ENCODE data around the gene GALNT2.

The GALNT2 gene

GRCh38 chr1:230261928-230262650 lies 195.1 kb downstream of the GALNT2 start:
- no peak for ATAC-seq
- TF ChIP-seq CSDC2 (CRISPR knock-in tag; IDR thresholded peaks at IDR 0.05) (no peak), CSRNP3 (CRISPR knock-in tag; IDR thresholded peaks at IDR 0.05) (no peak), ZNF70 (CRISPR knock-in tag; IDR thresholded peaks at IDR 0.05) (no peak), TSHZ2 (CRISPR knock-in tag; IDR thresholded peaks at IDR 0.05) (no peak), OSR1 (CRISPR knock-in tag; IDR thresholded peaks at IDR 0.05) (no peak), TCF4 (CRISPR knock-in tag; IDR thresholded peaks at IDR 0.05; ENCODE audit: borderline replicate concordance) (no peak), POU6F1 (CRISPR knock-in tag; IDR thresholded peaks at IDR 0.05; ENCODE audit: borderline replicate concordance, low read depth) (no peak), ZFP30 (CRISPR knock-in tag; IDR thresholded peaks at IDR 0.05) (no peak), SNAI2 (CRISPR knock-in tag; IDR thresholded peaks at IDR 0.05) (no peak), PATZ1 (CRISPR knock-in tag; IDR thresholded peaks at IDR 0.05; ENCODE audit: borderline replicate concordance) (no peak), BACH2 (CRISPR knock-in tag; IDR thresholded peaks at IDR 0.05; ENCODE audit: borderline replicate concordance) (no peak), RARB (CRISPR knock-in tag; IDR thresholded peaks at IDR 0.05) (no peak), ZC3H10 (CRISPR knock-in tag; IDR thresholded peaks at IDR 0.05) (no peak), ZNF8 (CRISPR knock-in tag; IDR thresholded peaks at IDR 0.05) (no peak), ZNF565 (CRISPR knock-in tag; conservative IDR thresholded peaks at IDR 0.05; ENCODE audit: low read depth) (no peak), ARNTL (CRISPR knock-in tag; IDR thresholded peaks at IDR 0.05; ENCODE audit: borderline replicate concordance, low read depth) (no peak)

GRCh38 chr1:230262867-230263567 lies 196.0 kb downstream of the GALNT2 start:
- ATAC-seq, result no peak
- no peak for TF ChIP-seq CREB5 (CRISPR knock-in tag; IDR thresholded peaks at IDR 0.05; ENCODE audit: low read depth)

GRCh38 chr1:230263568-230264195 lies 196.6 kb downstream of the GALNT2 start:
- no peak for ATAC-seq
- no peak for TF ChIP-seq ZNF8 (CRISPR knock-in tag; IDR thresholded peaks at IDR 0.05)
- no peak for TF ChIP-seq ZFP3 (CRISPR knock-in tag; IDR thresholded peaks at IDR 0.05)
- no peak for TF ChIP-seq GLIS3 (CRISPR knock-in tag; IDR thresholded peaks at IDR 0.05)
- TF ChIP-seq ZC3H10 (CRISPR knock-in tag; IDR thresholded peaks at IDR 0.05), result no peak
- no peak for TF ChIP-seq POU6F1 (CRISPR knock-in tag; IDR thresholded peaks at IDR 0.05; ENCODE audit: borderline replicate concordance, low read depth)
- no peak for TF ChIP-seq ZNF70 (CRISPR knock-in tag; IDR thresholded peaks at IDR 0.05)
- no peak for TF ChIP-seq ARNTL (CRISPR knock-in tag; IDR thresholded peaks at IDR 0.05; ENCODE audit: borderline replicate concordance, low read depth)
- no peak for TF ChIP-seq TCF4 (CRISPR knock-in tag; IDR thresholded peaks at IDR 0.05; ENCODE audit: borderline replicate concordance)
- TF ChIP-seq OSR1 (CRISPR knock-in tag; IDR thresholded peaks at IDR 0.05), result no peak
- TF ChIP-seq ISL1 (CRISPR knock-in tag; IDR thresholded peaks at IDR 0.05), result no peak
- TF ChIP-seq RARB (CRISPR knock-in tag; IDR thresholded peaks at IDR 0.05), result no peak
- TF ChIP-seq CREB5 (CRISPR knock-in tag; IDR thresholded peaks at IDR 0.05; ENCODE audit: low read depth), result no peak
- TF ChIP-seq TOX (CRISPR knock-in tag; IDR thresholded peaks at IDR 0.05; ENCODE audit: borderline replicate concordance), result no peak
- TF ChIP-seq ESRRG (CRISPR knock-in tag; IDR thresholded peaks at IDR 0.05), result no peak
